Aorta (tissue), 5 donors: ENCODE results near the gene TMEM63A. TPM values are rescaled to one million over a fixed set of nuclear protein-coding genes. Genes with fewer than 3 reads are reported as not detected.

Source experiments
- ATAC-seq: fragments of 200-7000 bp; cut with Tn5 transposase; one replicate; pipeline ENCODE4 v1.9.1; 2022; ENCODE audit warnings: moderate library complexity; ENCODE audit not compliant: low FRiP score
- DNase-seq, 2 donors: peaks; one replicate each; pipeline ENCODE4 v3.0.0-alpha.2; 2020
- H3K27ac ChIP-seq, 2 donors: one replicate each; pipeline ENCODE4 v1.5.1; 2013; ENCODE audit warnings: low read length in 2 of 2, mild to moderate bottlenecking in 2 of 2, moderate library complexity in 2 of 2, control low read depth in 1 of 2, inconsistent platforms in 1 of 2, low read depth in 1 of 2
- H3K27me3 ChIP-seq, 2 donors: one replicate each; pipeline ENCODE4 v1.6.1; 2013; ENCODE audit warnings: control low read depth in 1 of 2, low read length in 1 of 2, mild to moderate bottlenecking in 1 of 2, moderate library complexity in 1 of 2; ENCODE audit not compliant: insufficient read depth in 2 of 2, control insufficient read depth in 1 of 2
- H3K36me3 ChIP-seq, 2 donors: one replicate each; pipeline ENCODE4 v1.6.1; 2013; ENCODE audit warnings: control low read depth in 1 of 2, low read length in 1 of 2, mild to moderate bottlenecking in 1 of 2; ENCODE audit not compliant: insufficient read depth in 2 of 2, control insufficient read depth in 1 of 2
- H3K4me1 ChIP-seq, 2 donors: one replicate each; pipeline ENCODE4 v1.6.1; 2013; ENCODE audit warnings: low read length in 2 of 2, control low read depth in 1 of 2, mild to moderate bottlenecking in 1 of 2, moderate library complexity in 1 of 2; ENCODE audit not compliant: insufficient read depth in 2 of 2, control insufficient read depth in 1 of 2
- H3K4me3 ChIP-seq, 2 donors: one replicate each; pipeline ENCODE4 v1.5.1; 2013; ENCODE audit warnings: low read length in 2 of 2, control low read depth in 1 of 2, mild to moderate bottlenecking in 1 of 2
- H3K9me3 ChIP-seq: one replicate; pipeline ENCODE4 v1.6.1; 2013; ENCODE audit warnings: mild to moderate bottlenecking, low read length; ENCODE audit not compliant: control insufficient read depth
- WGBS, 2 donors: extraction: QIAGEN DNeasy Blood & Tissue Kit; methylation state at CpG; one replicate each; pipeline ENCODE4 v1.1.7; 2013; 5-methylcytosine and 5-hydroxymethylcytosine counted together
- intact Hi-C, 2 donors: fragments of 100-400 bp; cut with DNase I; formaldehyde crosslinking; loops; one replicate each; pipeline versions ENCODE4 v1.14.2 to v1.15.0; 2022
- polyA plus RNA-seq, 2 donors: library from polyadenylated mRNA; stranded (reverse); fragments of 200-250 nt; gene quantifications; one replicate each; pipeline ENCODE4 v1.2.3, GENCODE V29; 2013
- total RNA-seq, 2 donors: library from RNA; stranded (reverse); fragmentation: NEBNext Ultra II Directional; extraction: Animal tissue kit (Norgen Biotek cat#: 25700); gene quantifications; one replicate each; pipeline ENCODE4 v1.2.1, GENCODE V29; 2021
- donor health status: healthy with polysubstance abuse.
- donor health status: Bipolar disorder and iron deficiency.
- donor health status: DM: no; HTN: no; CAD: no.
- donor health status: DM: no; HTN: no; CAD: no.
- donor health status: DM: yes; HTN: yes; CAD: no.

The TMEM63A gene
- total and polyA plus RNA-seq, 4 donors, result 7.6 to 118 (median 81.4) TPM

DNA sequence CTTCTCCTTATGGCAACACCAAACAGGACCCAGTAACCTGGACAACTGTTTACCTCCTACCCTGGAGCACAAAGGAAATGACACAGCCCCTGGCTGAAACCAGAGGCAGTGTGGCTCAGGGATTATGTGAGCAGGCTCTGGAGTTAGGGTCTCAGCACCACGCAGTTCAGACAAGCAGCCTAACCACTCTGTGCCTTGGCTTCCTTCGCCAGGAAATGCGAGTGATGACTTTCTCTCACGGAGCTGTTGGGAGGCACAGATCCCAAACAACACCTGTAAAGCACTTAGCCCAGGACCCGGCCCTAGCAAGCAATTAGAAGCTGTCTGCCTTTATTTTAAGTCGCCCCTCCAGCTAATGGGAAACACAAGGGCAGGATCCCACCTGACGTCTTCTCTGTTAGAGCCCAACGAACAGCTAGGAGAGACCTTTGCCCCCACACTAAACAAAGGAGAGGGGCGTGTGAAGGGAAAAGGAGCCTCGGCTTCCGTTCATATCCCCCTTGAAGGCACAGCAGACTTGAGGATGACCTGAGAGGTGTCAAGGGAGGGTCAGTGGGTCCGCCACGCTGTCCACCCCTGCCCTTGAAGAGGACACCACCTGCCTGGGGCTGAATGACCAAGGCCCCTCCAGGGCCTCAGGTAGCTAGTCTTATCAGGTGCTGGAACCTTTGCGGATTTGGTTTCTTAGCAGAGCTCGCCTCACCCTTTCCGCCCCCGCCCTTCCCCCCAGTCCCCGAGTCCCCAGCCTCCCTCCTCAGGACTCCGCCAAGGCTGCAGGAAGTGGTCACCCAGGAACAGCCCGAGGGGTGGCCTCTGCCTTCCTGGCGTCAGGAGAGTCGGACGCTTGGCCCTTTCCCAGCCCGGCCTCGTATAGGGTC lies 860 bp downstream of the TMEM63A start:
- no peaks in the 10 kb centered on the region for H3K36me3 ChIP-seq
- no peaks in the 10 kb centered on the region for H3K27me3 ChIP-seq
- 4 to 6% methylated on average over 25 of the region's 25 CpGs for WGBS, 2 donors
- peaks cover 0 to 4% of the 10 kb centered on the region in 2 donors for H3K4me1 ChIP-seq
- no peaks in the 10 kb centered on the region for H3K9me3 ChIP-seq
- peak; percentile 83 to 87 for DNase-seq
- H3K4me3 ChIP-seq, result peak overlapping the region; percentile 64 to 88
- peak; percentile 68 for ATAC-seq
- intact Hi-C loops, result no loop called here
- peak overlapping the region; percentile 66 to 67 for H3K27ac ChIP-seq

GRCh38 chr1:225880636-225881035 lies 1.5 kb downstream of the TMEM63A start:
- Histone ChIP-seq H3K9me3 (no peaks in the 10 kb centered on the region), H3K4me3 (no peak overlapping the region), H3K4me1 (peaks cover 0 to 4% of the 10 kb centered on the region in 2 donors), H3K27ac (peak overlapping the region in 1 of 2 donors; percentile 14), H3K27me3 (no peaks in the 10 kb centered on the region), H3K36me3 (no peaks in the 10 kb centered on the region)
- intact Hi-C loops, result no loop called here
- WGBS, 2 donors, result 11 to 12% methylated on average over 5 of the region's 5 CpGs
- DNase-seq (peak in 1 of 2 donors; percentile 24), ATAC-seq (no peak)

DNA sequence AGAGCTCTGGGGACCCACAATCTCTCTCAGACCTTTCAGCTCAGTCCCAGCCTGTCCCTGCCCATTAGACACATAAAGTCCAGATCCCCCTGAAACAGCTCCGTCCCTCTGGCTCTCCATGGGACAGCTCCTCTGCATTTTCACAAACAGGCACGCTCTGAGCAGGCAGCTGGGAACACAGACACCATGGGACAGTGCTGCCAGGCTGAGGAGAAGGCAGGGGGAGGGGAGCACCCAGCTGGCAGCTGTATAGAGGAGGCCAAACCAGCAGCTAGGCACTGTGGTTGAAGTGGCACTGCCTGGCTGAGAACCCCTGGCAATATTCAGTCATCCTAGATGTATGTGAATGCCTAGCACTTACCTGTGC lies 2.0 kb downstream of the TMEM63A start:
- ATAC-seq, result no peak
- peaks cover 0 to 4% of the 10 kb centered on the region in 2 donors for H3K4me1 ChIP-seq

GRCh38 chr1:225879521-225880221 lies 2.5 kb downstream of the TMEM63A start:
- Histone ChIP-seq H3K4me3 (no peak overlapping the region), H3K9me3 (no peaks in the 10 kb centered on the region), H3K36me3 (peaks cover 0 to 3% of the 10 kb centered on the region in 2 donors), H3K27me3 (no peaks in the 10 kb centered on the region), H3K4me1 (peaks cover 0 to 4% of the 10 kb centered on the region in 2 donors), H3K27ac (no peak overlapping the region)
- 81 to 82% methylated on average over 8 of the region's 8 CpGs for WGBS, 2 donors
- ATAC-seq (no peak), DNase-seq (peak; percentile 33 to 43)
- intact Hi-C loops, result no loop called here

More for the DNA sequence above, 2.0 kb downstream of the TMEM63A start:
- Histone ChIP-seq H3K4me3 (no peak overlapping the region), H3K9me3 (no peaks in the 10 kb centered on the region), H3K27me3 (no peaks in the 10 kb centered on the region), H3K36me3 (peaks cover 0 to under 1% of the 10 kb centered on the region in 2 donors), H3K27ac (no peak overlapping the region)
- intact Hi-C loops, result no loop called here
- DNase-seq, result peak; percentile 44 to 70
- 19 to 25% methylated on average over 2 of the region's 2 CpGs for WGBS, 2 donors

- H3K27me3 ChIP-seq, result no peaks in the 10 kb centered on the region
- ATAC-seq, result no peak
- no peaks in the 10 kb centered on the region for H3K9me3 ChIP-seq
- H3K36me3 ChIP-seq, result peaks cover 0 to 4% of the 10 kb centered on the region in 2 donors
- H3K4me3 ChIP-seq, result no peak overlapping the region
- H3K4me1 ChIP-seq, result peaks cover 0 to 4% of the 10 kb centered on the region in 2 donors
- DNase-seq, result peak; percentile 25 to 29
- 8 to 29% methylated on average over 4 of the region's 4 CpGs for WGBS, 2 donors
- intact Hi-C loops, result no loop called here
- H3K27ac ChIP-seq, result peak overlapping the region in 1 of 2 donors; percentile 14
These were observed 3.9 kb downstream of the TMEM63A start for GRCh38 chr1:225878282-225878681.

DNA sequence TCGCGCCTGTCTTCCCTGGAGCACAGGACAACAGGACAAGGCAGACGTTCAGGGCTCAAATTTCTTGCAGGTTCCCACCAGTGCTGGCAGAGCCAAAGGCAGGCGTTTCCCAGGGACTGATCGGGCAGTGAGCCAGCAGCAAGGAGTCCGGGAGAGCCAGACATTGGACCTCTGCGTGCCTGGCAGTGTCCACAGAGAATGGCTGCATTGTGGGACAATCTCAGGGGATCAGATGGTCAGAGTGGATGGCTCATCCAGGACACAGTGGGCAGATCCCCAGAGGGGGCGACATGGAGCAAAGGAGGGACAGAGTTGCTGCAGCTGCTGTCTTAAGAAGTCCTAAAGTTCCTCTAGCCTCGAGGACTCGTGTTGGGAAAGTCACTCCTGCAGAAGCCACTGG lies 4.6 kb downstream of the TMEM63A start:
- Histone ChIP-seq H3K4me3 (no peak overlapping the region), H3K27me3 (no peaks in the 10 kb centered on the region), H3K4me1 (peaks cover 0 to 4% of the 10 kb centered on the region in 2 donors), H3K9me3 (no peaks in the 10 kb centered on the region), H3K36me3 (peaks cover 0 to 4% of the 10 kb centered on the region in 2 donors), H3K27ac (peak overlapping the region in 1 of 2 donors; percentile 4)
- intact Hi-C loops, result no loop called here
- ATAC-seq (no peak), DNase-seq (peak; percentile 69 to 86)
- whole genome bisulfite sequencing, 2 donors, result 9% methylated on average over 10 of the region's 10 CpGs

DNA sequence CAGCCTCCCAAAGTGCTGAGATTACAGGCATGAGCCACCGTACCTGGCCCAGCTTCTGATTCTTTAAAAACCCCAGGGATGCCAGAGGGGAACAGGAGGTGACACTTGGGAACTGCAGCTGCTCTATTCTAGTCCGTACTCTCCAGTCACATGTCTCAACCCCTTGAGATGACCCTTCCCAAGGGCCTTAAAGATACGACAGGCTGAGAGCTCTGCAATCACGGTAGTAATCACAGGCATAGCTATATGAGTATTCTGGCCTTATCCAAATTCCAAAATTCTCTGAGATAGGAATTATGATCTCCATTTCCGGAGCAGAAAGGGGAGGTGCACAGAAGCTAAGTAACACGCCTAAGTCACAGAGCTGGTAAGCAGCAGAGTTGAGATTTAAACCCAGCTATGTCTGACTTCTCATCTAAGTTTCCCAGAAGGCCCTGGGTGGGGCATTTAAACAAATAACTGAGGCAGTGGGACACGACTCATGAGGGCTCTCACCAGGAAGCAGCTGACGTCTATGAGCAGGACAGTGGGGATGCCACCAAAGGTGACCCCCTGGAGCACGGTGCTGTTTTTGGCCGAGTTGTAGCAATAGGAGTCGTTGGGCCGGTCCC lies 5.2 kb downstream of the TMEM63A start:
- H3K27ac ChIP-seq, result peak overlapping the region in 1 of 2 donors; percentile 4
- DNase-seq, result no peak
- no peaks in the 10 kb centered on the region for H3K9me3 ChIP-seq
- ATAC-seq, result no peak
- intact Hi-C loops, result no loop called here
- peaks cover 0 to 4% of the 10 kb centered on the region in 2 donors for H3K4me1 ChIP-seq
- H3K4me3 ChIP-seq, result no peak overlapping the region
- H3K27me3 ChIP-seq, result no peaks in the 10 kb centered on the region
- WGBS, 2 donors, result 46 to 48% methylated on average over 12 of the region's 12 CpGs
- H3K36me3 ChIP-seq, result peaks cover 0 to 4% of the 10 kb centered on the region in 2 donors

GRCh38 chr1:225875044-225875815 lies 7.0 kb downstream of the TMEM63A start:
- H3K9me3 ChIP-seq, result no peaks in the 10 kb centered on the region
- ATAC-seq (no peak), DNase-seq (peak in 1 of 2 donors; percentile 51)
- no peak overlapping the region for H3K27ac ChIP-seq
- WGBS, 2 donors, result 91 to 92% methylated on average over 12 of the region's 12 CpGs
- intact Hi-C loops, result no loop called here
- H3K4me3 ChIP-seq, result no peak overlapping the region
- H3K4me1 ChIP-seq, result peaks cover 0 to 4% of the 10 kb centered on the region in 2 donors
- H3K27me3 ChIP-seq, result no peaks in the 10 kb centered on the region
- peaks cover 0 to 6% of the 10 kb centered on the region in 2 donors for H3K36me3 ChIP-seq
